Measurements from ENCODE around the gene IRAK2. TPM values are rescaled to one million over a fixed set of nuclear protein-coding genes. Genes with fewer than 3 reads are reported as not detected.
"Not testable (repeated sequence)": the region's sequence is repeated elsewhere in the genome, so short reads cannot be mapped to it uniquely, and the experiment has no call there.

Gene IRAK2
- total RNA-seq, 1 donor from 2014 or later, result 22.0 TPM

GRCh38 chr3:10160346-10160745, 4.4 kb upstream of the IRAK2 start:
- TF ChIP-seq CTCF (conservative IDR thresholded peaks at IDR 0.05; ENCODE audit: low read depth, low read length), result no peak
- no peak overlapping the region for H3K4me3 ChIP-seq (ENCODE audit: low read depth, low read length)
- DNase-seq (ENCODE audit: low read depth), result no peak

- TF ChIP-seq CTCF (conservative IDR thresholded peaks at IDR 0.05; ENCODE audit: low read depth, low read length), result no peak
- DNase-seq (ENCODE audit: low read depth), result no peak
- H3K4me3 ChIP-seq (ENCODE audit: low read depth, low read length), result no peak overlapping the region
Observed at GRCh38 chr3:10160925-10161324, 3.8 kb upstream of the IRAK2 start.

- DNase-seq (ENCODE audit: low read depth), result no peak
- no peak for TF ChIP-seq CTCF (conservative IDR thresholded peaks at IDR 0.05; ENCODE audit: low read depth, low read length)
- no peak overlapping the region for H3K4me3 ChIP-seq (ENCODE audit: low read depth, low read length)
Observed at GRCh38 chr3:10162185-10162584, 2.5 kb upstream of the IRAK2 start.

GRCh38 chr3:10164201-10164545, 546 bp upstream of the IRAK2 start:
- peak overlapping the region; percentile 97 for H3K4me3 ChIP-seq (ENCODE audit: low read depth, low read length)
- not testable (repeated sequence) for DNase-seq (ENCODE audit: low read depth)

GRCh38 chr3:10166213-10166604, 1.5 kb downstream of the IRAK2 start:
- no peak for DNase-seq (ENCODE audit: low read depth)
- H3K4me3 ChIP-seq (ENCODE audit: low read depth, low read length), result peak overlapping the region; percentile 97
- no peak for TF ChIP-seq CTCF (conservative IDR thresholded peaks at IDR 0.05; ENCODE audit: low read depth, low read length)

- H3K4me3 ChIP-seq (ENCODE audit: low read depth, low read length), result no peak overlapping the region
- no peak for DNase-seq (ENCODE audit: low read depth)
- peak; percentile 15 for TF ChIP-seq CTCF (conservative IDR thresholded peaks at IDR 0.05; ENCODE audit: low read depth, low read length)
Observed at GRCh38 chr3:10169000-10169496, 4.3 kb downstream of the IRAK2 start.

GRCh38 chr3:10170915-10171478, 6.3 kb downstream of the IRAK2 start:
- H3K4me3 ChIP-seq (ENCODE audit: low read depth, low read length), result no peak overlapping the region
- TF ChIP-seq CTCF (conservative IDR thresholded peaks at IDR 0.05; ENCODE audit: low read depth, low read length), result no peak
- DNase-seq (ENCODE audit: low read depth), result no peak
